GM23338 (cell line): ENCODE data around the gene ATP5PO. TPM values are rescaled to one million over a fixed set of nuclear protein-coding genes. Genes with fewer than 3 reads are reported as not detected.

Experiments used
- ATAC-seq: fragments of 200-7000 bp; cut with Tn5 transposase; 3 replicates; pipeline ENCODE4 v1.9.1; 2020
- DNase-seq: peaks from one replicate; pipeline ENCODE4 v3.0.0-alpha.2; 2015; ENCODE audit warnings: low spot score
- H2AFZ ChIP-seq: fragments of 200-600 bp; sonication (generic); 2 replicates; pipeline ENCODE4 v1.8.0; 2016; ENCODE audit warnings: antibody characterized with exemption, mild to moderate bottlenecking, moderate library complexity
- H3F3A ChIP-seq: fragments of 200-600 bp; sonication (generic); replicated peaks from 2 replicates; pipeline ENCODE4 v1.8.0; 2017; ENCODE audit warnings: antibody characterized with exemption, mixed run types, low read depth
- H3K27ac ChIP-seq: fragments of 200-600 bp; sonication (generic); 2 replicates; pipeline ENCODE4 v1.6.1; 2016; ENCODE audit warnings: low read depth
- H3K27me3 ChIP-seq: fragments of 200-600 bp; sonication (generic); 2 replicates; pipeline ENCODE4 v1.8.0; 2016; ENCODE audit warnings: mild to moderate bottlenecking, mixed run types, moderate library complexity; ENCODE audit not compliant: insufficient read depth
- H3K36me3 ChIP-seq: fragments of 200-600 bp; sonication (generic); 2 replicates; pipeline ENCODE4 v1.8.0; 2016; ENCODE audit warnings: mild to moderate bottlenecking; ENCODE audit not compliant: insufficient read depth
- H3K4me1 ChIP-seq: fragments of 200-600 bp; sonication (generic); 2 replicates; pipeline ENCODE4 v1.8.0; 2016; ENCODE audit warnings: mild to moderate bottlenecking, moderate library complexity; ENCODE audit not compliant: insufficient read depth
- H3K4me2 ChIP-seq: fragments of 200-600 bp; sonication (generic); 2 replicates; pipeline ENCODE4 v1.7.1; 2017; ENCODE audit warnings: mixed run types
- H3K4me3 ChIP-seq: fragments of 200-600 bp; sonication (generic); 2 replicates; pipeline ENCODE4 v1.6.1; 2016; ENCODE audit warnings: mixed run types
- H3K79me2 ChIP-seq: fragments of 200-600 bp; sonication (generic); replicated peaks from 2 replicates; pipeline ENCODE4 v1.8.0; 2017; ENCODE audit warnings: mild to moderate bottlenecking; ENCODE audit not compliant: insufficient read depth
- H3K9me2 ChIP-seq: fragments of 200-600 bp; sonication (generic); 2 replicates; pipeline ENCODE4 v1.8.0; 2017; ENCODE audit not compliant: insufficient read depth
- H4K20me1 ChIP-seq: fragments of 200-600 bp; sonication (generic); replicated peaks from 2 replicates; pipeline ENCODE4 v1.8.0; 2017; ENCODE audit warnings: mild to moderate bottlenecking; ENCODE audit not compliant: insufficient read depth
- H3K27ac Mint-ChIP-seq: 2 replicates; pipeline ENCODE4 v1.8.0; 2020; ENCODE audit warnings: inconsistent platforms, mild to moderate bottlenecking, moderate library complexity, mixed read lengths
- H3K27me3 Mint-ChIP-seq: 3 replicates; pipeline ENCODE4 v1.8.0; 2022; ENCODE audit warnings: low read depth, mild to moderate bottlenecking, moderate library complexity, mixed read lengths, inconsistent platforms; ENCODE audit not compliant: insufficient read depth, poor library complexity
- H3K36me3 Mint-ChIP-seq: 3 replicates; pipeline ENCODE4 v1.8.0; 2021; ENCODE audit warnings: low read depth, mild to moderate bottlenecking, inconsistent platforms, moderate library complexity, mixed read lengths
- H3K4me1 Mint-ChIP-seq: 3 replicates; pipeline ENCODE4 v1.8.0; 2020; ENCODE audit warnings: mild to moderate bottlenecking, inconsistent platforms, mixed read lengths
- H3K4me3 Mint-ChIP-seq: 3 replicates; pipeline ENCODE4 v1.8.0; 2021; ENCODE audit warnings: moderate library complexity, mild to moderate bottlenecking, inconsistent platforms, mixed read lengths
- H3K9me3 Mint-ChIP-seq: 3 replicates; pipeline ENCODE4 v1.8.0; 2020; ENCODE audit warnings: moderate library complexity, mild to moderate bottlenecking, inconsistent platforms, mixed read lengths
- CREB1 ChIP-seq: fragments of 250-450 bp; sonication (Bioruptor Pico); IDR thresholded peaks from 2 replicates; pipeline ENCODE4 v1.5.0; 2020; ENCODE audit warnings: low read depth, mild to moderate bottlenecking, moderate library complexity
- EZH2 ChIP-seq: fragments of 200-600 bp; sonication (generic); IDR thresholded peaks from one replicate; pipeline ENCODE4 v1.8.0; 2017; ENCODE audit warnings: antibody characterized with exemption, mild to moderate bottlenecking, low read depth; ENCODE audit not compliant: unreplicated experiment
- EZH2phosphoT487 ChIP-seq: fragments of 200-600 bp; sonication (generic); IDR thresholded peaks from one replicate; pipeline ENCODE4 v1.8.1; 2018; ENCODE audit warnings: antibody characterized with exemption; ENCODE audit not compliant: unreplicated experiment
- JUNB ChIP-seq: IDR thresholded peaks from one replicate; pipeline ENCODE4 v1.6.1; 2016; ENCODE audit warnings: antibody characterized with exemption; ENCODE audit not compliant: unreplicated experiment
- NANOG ChIP-seq: IDR thresholded peaks from 2 replicates; pipeline ENCODE4 v1.6.1; 2016; ENCODE audit warnings: antibody characterized with exemption, borderline replicate concordance
- POLR2AphosphoS5 ChIP-seq: IDR thresholded peaks from 2 replicates; pipeline ENCODE4 v1.6.1; 2016; ENCODE audit warnings: antibody characterized with exemption, low read depth
- STAT1 ChIP-seq: IDR thresholded peaks from one replicate; pipeline ENCODE4 v1.6.1; 2016; ENCODE audit warnings: antibody characterized with exemption; ENCODE audit not compliant: unreplicated experiment
- ZNF114 ChIP-seq: fragments of 250-450 bp; sonication (Bioruptor Pico); IDR thresholded peaks from 2 replicates; pipeline ENCODE4 v1.5.0; 2020; ENCODE audit warnings: mild to moderate bottlenecking, moderate library complexity
- polyA plus RNA-seq: library from polyadenylated mRNA; unstranded; fragments of >200 nt; fragmentation: Nextera tagmentation; extraction: Ambion mirVana; gene quantifications from 2 replicates; pipeline ENCODE4 v1.2.1, GENCODE V29; 2016
- total RNA-seq: library from RNA; depleted of rRNA; stranded (reverse); fragments of >200 nt; shearing (Covaris generic); gene quantifications from 2 replicates; pipeline ENCODE4 v1.2.3, GENCODE V29; 2014
- TF ChIP-seq, protein P1 (sequence below): IDR thresholded peaks from 2 replicates; pipeline ENCODE4 v1.6.1; 2016; ENCODE audit warnings: antibody characterized with exemption
- TF ChIP-seq, protein P2 (sequence below): IDR thresholded peaks from one replicate; pipeline ENCODE4 v1.6.1; 2018; ENCODE audit warnings: antibody characterized with exemption; ENCODE audit not compliant: unreplicated experiment

The ATP5PO gene
- total and polyA plus RNA-seq, 2 experiments from 2014 or later, result 244 to 522 TPM

DNA sequence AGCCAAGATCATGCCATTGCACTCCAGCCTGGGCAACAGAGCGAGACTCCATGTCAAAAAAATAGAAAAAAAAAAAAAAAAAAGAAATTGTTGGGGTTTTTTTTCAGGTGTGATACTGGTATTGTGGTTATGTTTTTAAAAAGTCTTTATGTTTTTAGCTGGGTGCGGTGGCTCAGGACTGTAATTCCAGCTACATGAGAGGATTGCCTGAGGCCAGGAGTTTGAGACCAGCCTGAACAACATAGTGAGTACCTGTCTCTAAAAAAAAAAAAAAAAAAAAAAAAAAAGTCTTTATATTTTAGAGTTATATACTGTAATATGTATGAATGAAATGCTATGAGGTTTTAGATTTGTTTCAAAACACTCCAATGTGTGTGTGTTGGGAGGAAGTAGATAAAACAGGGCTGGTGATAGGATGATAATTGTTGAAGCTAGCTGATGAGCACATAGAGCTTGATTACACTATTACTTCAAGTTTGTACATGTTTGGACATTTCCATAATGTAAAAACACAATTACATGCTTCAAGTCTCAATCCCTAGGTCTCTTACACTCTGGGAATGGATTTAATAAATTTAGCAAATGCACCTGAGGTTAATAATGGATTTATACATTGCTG is 30.2 kb upstream of the ATP5PO start:
- no peak overlapping the region for H3K27ac ChIP-seq
- H3K4me1 ChIP-seq, result peaks cover 39% of the 10 kb centered on the region
- H3K4me3 ChIP-seq, result no peak overlapping the region
- DNase-seq (no peak), ATAC-seq (no peak)
- H3F3A ChIP-seq, result peaks cover 3% of the 10 kb centered on the region; the same call in 1 of the 2 replicates
- no peak for TF ChIP-seq EZH2
- TF ChIP-seq EZH2phosphoT487, result no peak
- no peak for TF ChIP-seq POLR2AphosphoS5
- no peak for TF ChIP-seq STAT1
- TF ChIP-seq ZNF114, result no peak
- TF ChIP-seq, protein P1, sequence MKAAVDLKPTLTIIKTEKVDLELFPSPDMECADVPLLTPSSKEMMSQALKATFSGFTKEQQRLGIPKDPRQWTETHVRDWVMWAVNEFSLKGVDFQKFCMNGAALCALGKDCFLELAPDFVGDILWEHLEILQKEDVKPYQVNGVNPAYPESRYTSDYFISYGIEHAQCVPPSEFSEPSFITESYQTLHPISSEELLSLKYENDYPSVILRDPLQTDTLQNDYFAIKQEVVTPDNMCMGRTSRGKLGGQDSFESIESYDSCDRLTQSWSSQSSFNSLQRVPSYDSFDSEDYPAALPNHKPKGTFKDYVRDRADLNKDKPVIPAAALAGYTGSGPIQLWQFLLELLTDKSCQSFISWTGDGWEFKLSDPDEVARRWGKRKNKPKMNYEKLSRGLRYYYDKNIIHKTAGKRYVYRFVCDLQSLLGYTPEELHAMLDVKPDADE, result no peak
- TF ChIP-seq NANOG, result no peak
- TF ChIP-seq, protein P2, sequence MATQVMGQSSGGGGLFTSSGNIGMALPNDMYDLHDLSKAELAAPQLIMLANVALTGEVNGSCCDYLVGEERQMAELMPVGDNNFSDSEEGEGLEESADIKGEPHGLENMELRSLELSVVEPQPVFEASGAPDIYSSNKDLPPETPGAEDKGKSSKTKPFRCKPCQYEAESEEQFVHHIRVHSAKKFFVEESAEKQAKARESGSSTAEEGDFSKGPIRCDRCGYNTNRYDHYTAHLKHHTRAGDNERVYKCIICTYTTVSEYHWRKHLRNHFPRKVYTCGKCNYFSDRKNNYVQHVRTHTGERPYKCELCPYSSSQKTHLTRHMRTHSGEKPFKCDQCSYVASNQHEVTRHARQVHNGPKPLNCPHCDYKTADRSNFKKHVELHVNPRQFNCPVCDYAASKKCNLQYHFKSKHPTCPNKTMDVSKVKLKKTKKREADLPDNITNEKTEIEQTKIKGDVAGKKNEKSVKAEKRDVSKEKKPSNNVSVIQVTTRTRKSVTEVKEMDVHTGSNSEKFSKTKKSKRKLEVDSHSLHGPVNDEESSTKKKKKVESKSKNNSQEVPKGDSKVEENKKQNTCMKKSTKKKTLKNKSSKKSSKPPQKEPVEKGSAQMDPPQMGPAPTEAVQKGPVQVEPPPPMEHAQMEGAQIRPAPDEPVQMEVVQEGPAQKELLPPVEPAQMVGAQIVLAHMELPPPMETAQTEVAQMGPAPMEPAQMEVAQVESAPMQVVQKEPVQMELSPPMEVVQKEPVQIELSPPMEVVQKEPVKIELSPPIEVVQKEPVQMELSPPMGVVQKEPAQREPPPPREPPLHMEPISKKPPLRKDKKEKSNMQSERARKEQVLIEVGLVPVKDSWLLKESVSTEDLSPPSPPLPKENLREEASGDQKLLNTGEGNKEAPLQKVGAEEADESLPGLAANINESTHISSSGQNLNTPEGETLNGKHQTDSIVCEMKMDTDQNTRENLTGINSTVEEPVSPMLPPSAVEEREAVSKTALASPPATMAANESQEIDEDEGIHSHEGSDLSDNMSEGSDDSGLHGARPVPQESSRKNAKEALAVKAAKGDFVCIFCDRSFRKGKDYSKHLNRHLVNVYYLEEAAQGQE, result no peak
- TF ChIP-seq CREB1 (CRISPR knock-in tag), result no peak
- no peak for TF ChIP-seq JUNB
- no peak overlapping the region for H3K4me2 ChIP-seq
- no peaks in the 10 kb centered on the region; the same call in 1 of the 2 replicates for H3K36me3 ChIP-seq
- no peaks in the 10 kb centered on the region for H4K20me1 ChIP-seq
- H2AFZ ChIP-seq, result no peak overlapping the region
- H3K9me2 ChIP-seq, result no peaks in the 10 kb centered on the region
- no peaks in the 10 kb centered on the region for H3K27me3 ChIP-seq
- peaks cover 40% of the 10 kb centered on the region for H3K4me1 Mint-ChIP-seq
- H3K27ac Mint-ChIP-seq, result no peak overlapping the region
- no peak overlapping the region; the same call in 2 of the 3 replicates for H3K4me3 Mint-ChIP-seq
- H3K9me3 Mint-ChIP-seq, result peaks cover 13% of the 10 kb centered on the region
- H3K36me3 Mint-ChIP-seq, result peaks cover 15% of the 10 kb centered on the region; the same call in 2 of the 3 replicates
- H3K27me3 Mint-ChIP-seq, result peaks cover 13% of the 10 kb centered on the region
- no peaks in the 10 kb centered on the region for H3K79me2 ChIP-seq

DNA sequence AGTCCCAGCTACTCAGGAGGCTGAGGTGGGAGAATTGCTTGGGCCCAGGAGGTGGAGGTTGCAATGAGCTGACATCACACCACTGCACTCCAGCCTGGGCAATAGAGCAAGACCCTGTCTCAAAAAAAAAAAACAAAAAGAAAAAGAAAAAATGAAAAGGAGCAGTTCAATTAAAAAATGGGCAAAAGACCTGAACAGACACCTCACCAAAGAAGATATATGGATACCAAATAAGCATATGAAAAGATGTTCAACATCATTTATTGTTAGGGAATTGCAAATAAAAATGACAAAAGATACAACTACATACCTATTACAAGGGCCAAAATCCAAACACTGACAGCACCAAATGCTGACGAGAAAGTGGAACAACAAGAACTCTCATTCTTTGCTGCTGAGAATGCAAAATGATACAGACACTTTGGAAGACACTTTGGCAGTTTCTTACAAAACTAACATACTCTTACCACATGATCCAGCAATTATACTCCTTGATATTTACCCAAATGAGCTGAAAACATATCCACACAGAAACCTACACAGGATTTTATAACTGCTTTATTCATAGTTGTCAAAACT is 28.7 kb upstream of the ATP5PO start:
- DNase-seq (no peak), ATAC-seq (no peak)
- H3F3A ChIP-seq, result peaks cover 3% of the 10 kb centered on the region; the same call in 1 of the 2 replicates
- Mint-ChIP-seq H3K4me1 (peaks cover 41% of the 10 kb centered on the region), H3K36me3 (peaks cover 18% of the 10 kb centered on the region; the same call in 2 of the 3 replicates), H3K4me3 (no peak overlapping the region), H3K9me3 (peaks cover 13% of the 10 kb centered on the region), H3K27ac (no peak overlapping the region), H3K27me3 (peaks cover 11% of the 10 kb centered on the region)
- no peaks in the 10 kb centered on the region for H3K27me3 ChIP-seq
- H3K36me3 ChIP-seq, result no peaks in the 10 kb centered on the region; the same call in 1 of the 2 replicates
- no peaks in the 10 kb centered on the region for H3K9me2 ChIP-seq
- no peak overlapping the region for H3K4me3 ChIP-seq
- H4K20me1 ChIP-seq, result no peaks in the 10 kb centered on the region
- H3K4me2 ChIP-seq, result no peak overlapping the region
- H3K4me1 ChIP-seq, result peaks cover 39% of the 10 kb centered on the region
- H3K27ac ChIP-seq, result no peak overlapping the region
- no peaks in the 10 kb centered on the region for H3K79me2 ChIP-seq
- no peak overlapping the region for H2AFZ ChIP-seq
- TF ChIP-seq CREB1 (CRISPR knock-in tag) (no peak), NANOG (no peak), STAT1 (no peak), JUNB (no peak), POLR2AphosphoS5 (no peak)
